Body of pancreas (tissue), 4 donors: ENCODE measurements around the gene MXRA7. TPM values are rescaled to one million over a fixed set of nuclear protein-coding genes. Genes with fewer than 3 reads are reported as not detected.

Experiments
- ATAC-seq: fragments of 150-250 bp; one replicate; pipeline ENCODE4 v1.9.1; 2016
- DNase-seq, 4 donors: peaks; one replicate each; pipeline ENCODE4 v3.0.0-alpha.2; 2019
- H3K27ac ChIP-seq, 4 donors: fragments of 200-600 bp; sonication (generic); 1 replicate in 3 of 4; 2 replicates in 1 of 4; pipeline versions ENCODE4 v1.5.1 to v1.6.1; 2016 to 2019; ENCODE audit warnings: mild to moderate bottlenecking in 1 of 4, mixed read lengths in 1 of 4, moderate library complexity in 1 of 4
- H3K27me3 ChIP-seq, 2 donors: fragments of 200-600 bp; sonication (generic); one replicate each; pipeline ENCODE4 v1.6.0; 2016; ENCODE audit warnings: mild to moderate bottlenecking in 1 of 2
- H3K36me3 ChIP-seq, 2 donors: fragments of 200-600 bp; sonication (generic); replicated peaks in 1 of 2; 2 replicates each; pipeline ENCODE4 v1.5.1; 2016; ENCODE audit warnings: low read depth in 2 of 2; ENCODE audit not compliant: insufficient read depth in 1 of 2
- H3K4me1 ChIP-seq: fragments of 200-600 bp; sonication (generic); one replicate; pipeline ENCODE4 v1.6.0; 2016
- H3K4me3 ChIP-seq, 2 donors: fragments of 200-600 bp; sonication (generic); 1 replicate in 1 of 2; 2 replicates in 1 of 2; pipeline ENCODE4 v1.5.1; 2016 to 2019
- H3K9me3 ChIP-seq, 3 donors: fragments of 200-600 bp; sonication (generic); 1 replicate in 2 of 3; 2 replicates in 1 of 3; pipeline ENCODE4 v1.5.1; 2016
- POLR2A ChIP-seq, 3 donors: fragments of 450-650 bp; IDR thresholded peaks; one replicate each; pipeline ENCODE4 v1.6.1; 2016; ENCODE audit warnings: antibody characterized with exemption in 3 of 3, mild to moderate bottlenecking in 2 of 3
- WGBS, 2 donors: methylation state at CpG; one replicate each; pipeline ENCODE4 v1.1.5; 2017; 5-methylcytosine and 5-hydroxymethylcytosine counted together
- intact Hi-C: fragments of 100-400 bp; cut with DNase I; formaldehyde crosslinking; loops from one replicate; pipeline ENCODE4 v1.15.1; 2023
- total RNA-seq, 2 donors: library from RNA; depleted of rRNA; stranded (reverse); fragments of >200 nt; gene quantifications; one replicate each; pipeline ENCODE4 v1.1.0, GENCODE V29; 2016
- TF ChIP-seq, protein P1 (sequence below), 7 experiments: fragments of 450-650 bp in 4 of 7; fragments of 200-600 bp in 3 of 7; sonication (generic) in 3 of 7; IDR thresholded peaks; one replicate each; pipeline ENCODE4 v1.5.1; 2016 to 2019; ENCODE audit warnings: antibody characterized with exemption in 7 of 7

Gene MXRA7
- total RNA-seq, 2 donors from 2014 or later, result 71.9 to 87.4 TPM

DNA sequence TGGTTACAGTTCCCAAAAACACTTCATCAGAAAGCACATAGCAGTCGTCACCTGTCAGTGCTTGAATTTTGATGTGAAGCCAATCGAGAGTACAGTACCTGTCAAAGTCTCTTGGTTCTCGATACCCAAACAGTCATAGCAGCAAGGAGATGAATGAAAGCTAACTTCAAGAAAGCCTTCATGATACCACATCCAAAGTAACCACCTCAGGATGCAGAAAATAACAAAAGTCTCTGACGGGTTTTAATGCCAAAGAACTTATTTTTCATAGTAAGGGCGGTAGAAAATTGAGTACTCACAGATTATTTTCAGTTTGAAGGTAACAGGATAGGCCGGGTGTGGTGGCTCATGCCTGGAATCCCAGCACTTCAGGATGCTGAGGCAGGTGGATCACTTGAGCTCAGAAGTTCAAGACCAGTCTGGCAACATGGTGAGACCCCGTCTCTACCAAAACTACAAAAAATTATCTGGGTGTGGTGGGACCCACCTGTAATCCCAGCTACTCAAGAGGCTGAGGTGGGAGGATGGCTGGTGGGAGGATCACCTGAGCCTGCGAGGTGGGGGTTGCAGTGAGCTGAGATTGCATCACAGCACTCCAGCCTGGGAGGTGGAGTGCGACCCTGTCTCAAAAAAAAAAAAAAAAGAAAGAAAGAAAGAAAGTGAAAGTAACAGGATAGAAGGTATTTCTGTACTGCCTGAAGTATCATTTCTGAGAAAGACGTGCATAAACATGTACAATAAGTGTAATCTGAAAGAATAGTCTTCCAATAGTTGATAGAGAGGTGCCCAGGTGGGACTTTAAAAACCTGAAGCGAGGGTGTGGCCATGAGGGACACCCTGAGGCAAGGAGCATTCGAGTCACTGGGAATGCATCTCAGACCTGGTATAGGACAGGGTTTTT, 42.5 kb upstream of the MXRA7 start:
- Histone ChIP-seq H3K4me3 (no peak overlapping the region), H3K27ac (no peak overlapping the region), H3K4me1 (no peaks in the 10 kb centered on the region), H3K27me3 (no peaks in the 10 kb centered on the region), H3K36me3 (peaks cover 0 to 2% of the 10 kb centered on the region in 2 donors), H3K9me3 (no peaks in the 10 kb centered on the region)
- ATAC-seq, result no peak
- DNase-seq, result no peak
- WGBS, 2 donors, result 85 to 93% methylated on average over 12 of the region's 12 CpGs
- TF ChIP-seq, protein P1, sequence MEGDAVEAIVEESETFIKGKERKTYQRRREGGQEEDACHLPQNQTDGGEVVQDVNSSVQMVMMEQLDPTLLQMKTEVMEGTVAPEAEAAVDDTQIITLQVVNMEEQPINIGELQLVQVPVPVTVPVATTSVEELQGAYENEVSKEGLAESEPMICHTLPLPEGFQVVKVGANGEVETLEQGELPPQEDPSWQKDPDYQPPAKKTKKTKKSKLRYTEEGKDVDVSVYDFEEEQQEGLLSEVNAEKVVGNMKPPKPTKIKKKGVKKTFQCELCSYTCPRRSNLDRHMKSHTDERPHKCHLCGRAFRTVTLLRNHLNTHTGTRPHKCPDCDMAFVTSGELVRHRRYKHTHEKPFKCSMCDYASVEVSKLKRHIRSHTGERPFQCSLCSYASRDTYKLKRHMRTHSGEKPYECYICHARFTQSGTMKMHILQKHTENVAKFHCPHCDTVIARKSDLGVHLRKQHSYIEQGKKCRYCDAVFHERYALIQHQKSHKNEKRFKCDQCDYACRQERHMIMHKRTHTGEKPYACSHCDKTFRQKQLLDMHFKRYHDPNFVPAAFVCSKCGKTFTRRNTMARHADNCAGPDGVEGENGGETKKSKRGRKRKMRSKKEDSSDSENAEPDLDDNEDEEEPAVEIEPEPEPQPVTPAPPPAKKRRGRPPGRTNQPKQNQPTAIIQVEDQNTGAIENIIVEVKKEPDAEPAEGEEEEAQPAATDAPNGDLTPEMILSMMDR (IDR thresholded peaks at IDR 0.05), result no peak
- TF ChIP-seq POLR2A (IDR thresholded peaks at IDR 0.05), result no peak
- intact Hi-C loops, result no loop called here

DNA sequence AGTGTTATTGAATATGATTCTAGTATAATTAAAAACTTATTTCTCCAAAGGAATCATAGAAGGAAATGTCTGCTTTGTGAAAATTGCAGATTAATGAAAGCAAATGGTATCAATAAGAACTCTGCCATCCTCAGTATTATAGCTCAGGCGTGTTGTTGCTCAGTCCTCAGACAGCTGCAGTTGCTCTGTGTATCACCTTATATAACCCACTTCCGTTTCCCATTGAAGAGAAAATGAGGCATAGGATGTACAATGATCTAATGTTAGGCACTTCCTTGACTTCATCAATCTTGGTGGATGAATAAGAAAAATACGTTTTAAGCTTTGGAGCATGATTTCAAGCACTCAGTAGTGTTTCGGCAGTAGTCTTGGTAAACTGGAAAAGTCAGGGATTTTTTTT, 41.2 kb upstream of the MXRA7 start:
- no peak overlapping the region for H3K27ac ChIP-seq
- no peak for TF ChIP-seq POLR2A (IDR thresholded peaks at IDR 0.05)
- TF ChIP-seq, protein P1 (IDR thresholded peaks at IDR 0.05), result no peak

DNA sequence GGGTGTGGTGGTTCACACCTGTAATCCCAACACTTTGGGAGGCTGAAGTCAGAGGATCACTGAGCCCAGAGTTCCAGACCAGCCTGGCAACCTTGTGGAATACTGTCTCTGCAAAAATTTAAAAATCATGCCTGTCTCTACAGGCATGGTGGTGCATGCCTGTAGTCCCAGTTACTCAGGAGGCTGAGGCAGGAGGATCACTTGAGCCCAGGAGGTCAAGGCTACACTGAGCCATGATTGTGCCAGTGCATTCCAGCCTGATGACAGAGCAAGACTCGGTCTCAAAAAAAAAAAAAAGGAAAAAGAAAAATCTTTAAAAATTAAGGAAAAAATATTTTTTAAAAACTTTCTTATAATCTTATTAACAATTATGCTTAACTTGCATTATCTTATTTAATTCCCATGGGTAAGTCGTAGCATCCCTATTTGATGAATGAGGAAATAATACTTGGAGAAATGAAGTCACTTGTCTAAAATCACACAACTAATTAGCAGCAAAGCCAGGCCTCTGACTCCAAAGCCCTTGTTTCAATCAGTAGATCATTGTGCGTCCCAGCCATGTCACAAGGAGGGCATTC, 40.7 kb upstream of the MXRA7 start:
- no peak for TF ChIP-seq POLR2A (IDR thresholded peaks at IDR 0.05)
- TF ChIP-seq, protein P1 (IDR thresholded peaks at IDR 0.05), result no peak
- Histone ChIP-seq H3K4me1 (no peaks in the 10 kb centered on the region), H3K27me3 (no peaks in the 10 kb centered on the region), H3K9me3 (no peaks in the 10 kb centered on the region), H3K4me3 (no peak overlapping the region), H3K27ac (no peak overlapping the region), H3K36me3 (peaks cover 0 to 2% of the 10 kb centered on the region in 2 donors)
- ATAC-seq (no peak), DNase-seq (no peak)
- intact Hi-C loops, result no loop called here
- WGBS, 2 donors, result 87% methylated on average over 3 of the region's 3 CpGs

More for the DNA sequence above, 41.2 kb upstream of the MXRA7 start:
- 85 to 97% methylated on average over 4 of the region's 4 CpGs for WGBS, 2 donors
- no peaks in the 10 kb centered on the region for H3K9me3 ChIP-seq
- peaks cover 0 to 2% of the 10 kb centered on the region in 2 donors for H3K36me3 ChIP-seq
- ATAC-seq (no peak), DNase-seq (no peak)
- intact Hi-C loops, result no loop called here
- no peaks in the 10 kb centered on the region for H3K27me3 ChIP-seq
- H3K4me1 ChIP-seq, result no peaks in the 10 kb centered on the region
- no peak overlapping the region for H3K4me3 ChIP-seq

DNA sequence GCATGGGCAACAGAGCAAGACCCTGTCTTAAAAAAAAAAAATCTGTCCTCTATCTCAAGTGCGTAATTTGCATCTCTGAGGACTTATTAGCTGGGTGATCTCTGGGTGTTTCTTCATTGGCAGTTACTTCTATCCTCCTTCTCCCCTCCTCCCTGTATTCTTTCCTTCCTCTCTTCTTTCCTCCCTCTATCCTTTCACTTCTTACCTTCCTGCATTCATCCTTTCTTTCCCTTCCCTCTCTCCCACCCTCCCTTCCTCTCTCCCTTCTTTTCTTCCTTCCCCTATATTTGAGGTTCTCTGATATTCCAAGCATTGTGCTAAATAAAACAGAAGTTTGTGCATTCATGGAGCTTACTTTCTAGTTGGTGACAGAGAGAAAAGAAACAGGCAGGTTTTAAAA, 37.9 kb upstream of the MXRA7 start:
- H3K4me3 ChIP-seq, result no peak overlapping the region
- intact Hi-C loops, result no loop called here
- no peak for ATAC-seq
- DNase-seq, result no peak
- no peaks in the 10 kb centered on the region for H3K27me3 ChIP-seq
- no peaks in the 10 kb centered on the region for H3K9me3 ChIP-seq
- no peak overlapping the region for H3K27ac ChIP-seq
- H3K36me3 ChIP-seq, result peaks cover 3 to 7% of the 10 kb centered on the region in 2 donors
- no peak for TF ChIP-seq POLR2A (IDR thresholded peaks at IDR 0.05)
- TF ChIP-seq, protein P1 (IDR thresholded peaks at IDR 0.05), result no peak
- no peaks in the 10 kb centered on the region for H3K4me1 ChIP-seq
- 100% methylated on average over 1 of the region's 1 CpG for WGBS, 2 donors
